ENCODE measurements around the gene ATF5.

ATF5 gene

DNA sequence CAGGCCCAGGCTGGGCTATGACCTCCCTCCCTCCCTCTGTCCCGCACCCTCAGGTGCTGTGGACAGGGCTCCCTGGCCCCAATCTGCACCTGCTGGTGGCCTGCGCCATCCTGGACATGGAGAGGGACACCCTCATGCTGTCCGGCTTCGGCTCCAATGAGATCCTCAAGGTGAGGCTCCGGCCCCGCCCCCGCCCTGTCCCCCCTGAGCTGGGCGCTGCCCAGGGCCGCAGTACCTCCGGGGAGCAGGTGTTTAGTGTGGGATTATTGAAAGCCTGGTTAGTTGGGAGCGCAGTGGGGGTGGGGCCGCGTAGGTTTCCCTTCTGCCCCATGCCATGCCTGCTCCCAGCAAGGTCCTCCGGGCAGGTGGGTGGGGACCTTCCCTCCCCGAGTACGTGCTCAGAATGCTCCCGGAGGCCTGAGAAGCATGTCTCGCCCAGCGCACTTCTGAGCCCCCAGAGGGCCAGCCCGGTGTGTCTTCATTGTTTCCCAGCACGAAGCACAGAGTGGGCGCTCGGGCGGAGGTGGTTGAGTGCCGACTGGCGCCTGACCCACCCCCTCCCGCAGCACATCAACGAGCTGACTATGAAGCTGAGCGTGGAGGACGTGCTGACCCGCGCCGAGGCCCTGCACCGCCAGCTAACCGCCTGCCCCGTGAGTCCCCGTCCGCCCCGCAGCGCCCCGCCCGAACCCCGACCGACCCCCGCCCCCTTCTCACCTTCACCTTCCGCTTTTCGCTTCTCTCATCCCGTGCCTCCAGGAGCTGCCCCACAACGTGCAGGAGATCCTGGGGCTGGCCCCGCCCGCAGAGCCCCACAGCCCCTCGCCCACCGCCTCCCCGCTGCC lies 41.1 kb upstream of the ATF5 start:
- H3K18ac ChIP-seq (ENCODE audit: low read length) = no peak overlapping the region
- H2AK5ac ChIP-seq (ENCODE audit: low read length) = no peak overlapping the region
- no peak overlapping the region for H4K5ac ChIP-seq (ENCODE audit: low read length)
- no peaks in the 10 kb centered on the region for H3K27me3 ChIP-seq (ENCODE audit: insufficient read depth, low read length, poor library complexity)
- no peak overlapping the region for H3K27ac ChIP-seq (ENCODE audit: low read depth, low read length)
- no peak overlapping the region for H2BK120ac ChIP-seq (ENCODE audit: low read depth, low read length)
- no peak overlapping the region for H3K4ac ChIP-seq (ENCODE audit: low read depth, low read length)
- no peak overlapping the region for H3K4me2 ChIP-seq (ENCODE audit: low read length)
- H3K79me1 ChIP-seq (ENCODE audit: low read length) = no peaks in the 10 kb centered on the region
- no peak overlapping the region for H2BK5ac ChIP-seq (ENCODE audit: low read length)
- no peak overlapping the region for H2BK15ac ChIP-seq (replicated peaks; ENCODE audit: low read depth)
- H3K9ac ChIP-seq (ENCODE audit: low read length) = no peak overlapping the region
- H3K23ac ChIP-seq (ENCODE audit: low read length) = no peak overlapping the region
- H3K56ac ChIP-seq (ENCODE audit: low read length) = no peak overlapping the region
- H3K4me1 ChIP-seq (ENCODE audit: control insufficient read depth, low read depth, low read length) = no peaks in the 10 kb centered on the region
- H3K36me3 ChIP-seq (ENCODE audit: control insufficient read depth, insufficient read depth, low read length) = peaks cover 4% of the 10 kb centered on the region
- no peak for DNase-seq
- no peak overlapping the region for H4K8ac ChIP-seq (ENCODE audit: low read depth, low read length)
- no peaks in the 10 kb centered on the region for H3K79me2 ChIP-seq (ENCODE audit: control insufficient read depth, insufficient read depth, low read length)
- no CpG with 5 or more reads among the region's 54 CpGs for WGBS (ENCODE audit: extremely low coverage, insufficient coverage, low lambda C conversion rate)
- no peak overlapping the region for H3K4me3 ChIP-seq (ENCODE audit: low read length)

- WGBS (ENCODE audit: extremely low coverage, insufficient coverage, low lambda C conversion rate) = no CpG with 5 or more reads among the region's 18 CpGs
- no peak for DNase-seq
Observed at GRCh38 chr19:49888510-49888824, 40.5 kb upstream of the ATF5 start.

DNA sequence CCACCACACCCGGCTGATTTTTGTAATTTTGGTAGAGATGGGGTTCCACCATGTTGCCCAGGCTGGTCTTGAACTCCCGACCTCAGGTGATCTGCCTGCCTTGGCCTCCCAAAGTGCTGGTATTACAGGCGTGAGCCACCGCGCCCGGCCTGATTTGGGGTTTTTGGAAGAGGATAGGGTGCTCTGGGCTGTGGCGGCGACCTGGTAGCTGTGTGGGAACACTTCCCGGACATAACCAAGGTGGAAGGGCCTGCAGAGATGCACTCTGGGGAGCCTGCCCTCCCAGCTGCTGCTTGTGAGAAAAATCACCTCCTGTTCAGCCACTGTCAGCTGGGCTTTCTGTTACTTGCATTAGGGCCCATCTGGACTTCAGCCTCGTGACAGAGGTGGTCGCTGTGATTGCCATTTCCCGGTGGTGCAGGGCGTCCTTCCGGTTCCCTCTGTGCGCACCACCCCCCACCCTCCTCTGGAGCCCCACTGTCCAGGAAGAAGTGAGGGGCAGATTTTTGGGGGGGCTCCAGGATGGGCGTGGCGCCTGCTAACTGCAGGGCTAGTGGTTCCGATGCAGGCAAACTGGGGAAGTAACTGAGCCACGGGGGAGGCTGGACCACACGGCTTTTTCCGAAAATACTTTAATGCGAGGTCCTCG lies 39.8 kb upstream of the ATF5 start:
- no peak overlapping the region for H3K9ac ChIP-seq (ENCODE audit: low read length)
- H3K18ac ChIP-seq (ENCODE audit: low read length) = no peak overlapping the region
- H3K27me3 ChIP-seq (ENCODE audit: insufficient read depth, low read length, poor library complexity) = no peaks in the 10 kb centered on the region
- no peak overlapping the region for H4K5ac ChIP-seq (ENCODE audit: low read length)
- H3K79me1 ChIP-seq (ENCODE audit: low read length) = no peaks in the 10 kb centered on the region
- H3K23ac ChIP-seq (ENCODE audit: low read length) = no peak overlapping the region
- H3K36me3 ChIP-seq (ENCODE audit: control insufficient read depth, insufficient read depth, low read length) = no peaks in the 10 kb centered on the region
- no peak overlapping the region for H2BK5ac ChIP-seq (ENCODE audit: low read length)
- H2BK15ac ChIP-seq (replicated peaks; ENCODE audit: low read depth) = no peak overlapping the region
- H3K4ac ChIP-seq (ENCODE audit: low read depth, low read length) = no peak overlapping the region
- H3K4me2 ChIP-seq (ENCODE audit: low read length) = no peak overlapping the region
- no peak overlapping the region for H2AK5ac ChIP-seq (ENCODE audit: low read length)
- H3K79me2 ChIP-seq (ENCODE audit: control insufficient read depth, insufficient read depth, low read length) = no peaks in the 10 kb centered on the region
- H2BK120ac ChIP-seq (ENCODE audit: low read depth, low read length) = no peak overlapping the region
- H3K4me1 ChIP-seq (ENCODE audit: control insufficient read depth, low read depth, low read length) = no peaks in the 10 kb centered on the region
- H4K8ac ChIP-seq (ENCODE audit: low read depth, low read length) = no peak overlapping the region
- no peak overlapping the region for H3K56ac ChIP-seq (ENCODE audit: low read length)
- no peak overlapping the region for H3K27ac ChIP-seq (ENCODE audit: low read depth, low read length)
- WGBS (ENCODE audit: extremely low coverage, insufficient coverage, low lambda C conversion rate) = no CpG with 5 or more reads among the region's 23 CpGs
- DNase-seq = no peak
- H3K4me3 ChIP-seq (ENCODE audit: low read length) = no peak overlapping the region

More at GRCh38 chr19:49888510-49888824, 40.5 kb upstream of the ATF5 start:
- Histone ChIP-seq H3K79me2 (ENCODE audit: control insufficient read depth, insufficient read depth, low read length) (no peaks in the 10 kb centered on the region), H3K27ac (ENCODE audit: low read depth, low read length) (no peak overlapping the region), H2BK5ac (ENCODE audit: low read length) (no peak overlapping the region), H3K27me3 (ENCODE audit: insufficient read depth, low read length, poor library complexity) (no peaks in the 10 kb centered on the region), H3K4me3 (ENCODE audit: low read length) (no peak overlapping the region), H2BK120ac (ENCODE audit: low read depth, low read length) (no peak overlapping the region), H3K56ac (ENCODE audit: low read length) (no peak overlapping the region), H3K4me1 (ENCODE audit: control insufficient read depth, low read depth, low read length) (no peaks in the 10 kb centered on the region), H3K23ac (ENCODE audit: low read length) (no peak overlapping the region), H4K8ac (ENCODE audit: low read depth, low read length) (no peak overlapping the region), H3K79me1 (ENCODE audit: low read length) (no peaks in the 10 kb centered on the region), H3K9ac (ENCODE audit: low read length) (no peak overlapping the region), H2BK15ac (replicated peaks; ENCODE audit: low read depth) (no peak overlapping the region), H3K18ac (ENCODE audit: low read length) (no peak overlapping the region), H2AK5ac (ENCODE audit: low read length) (no peak overlapping the region), H3K4ac (ENCODE audit: low read depth, low read length) (no peak overlapping the region), H4K5ac (ENCODE audit: low read length) (no peak overlapping the region), H3K4me2 (ENCODE audit: low read length) (no peak overlapping the region), H3K36me3 (ENCODE audit: control insufficient read depth, insufficient read depth, low read length) (peaks cover 2% of the 10 kb centered on the region)

DNA sequence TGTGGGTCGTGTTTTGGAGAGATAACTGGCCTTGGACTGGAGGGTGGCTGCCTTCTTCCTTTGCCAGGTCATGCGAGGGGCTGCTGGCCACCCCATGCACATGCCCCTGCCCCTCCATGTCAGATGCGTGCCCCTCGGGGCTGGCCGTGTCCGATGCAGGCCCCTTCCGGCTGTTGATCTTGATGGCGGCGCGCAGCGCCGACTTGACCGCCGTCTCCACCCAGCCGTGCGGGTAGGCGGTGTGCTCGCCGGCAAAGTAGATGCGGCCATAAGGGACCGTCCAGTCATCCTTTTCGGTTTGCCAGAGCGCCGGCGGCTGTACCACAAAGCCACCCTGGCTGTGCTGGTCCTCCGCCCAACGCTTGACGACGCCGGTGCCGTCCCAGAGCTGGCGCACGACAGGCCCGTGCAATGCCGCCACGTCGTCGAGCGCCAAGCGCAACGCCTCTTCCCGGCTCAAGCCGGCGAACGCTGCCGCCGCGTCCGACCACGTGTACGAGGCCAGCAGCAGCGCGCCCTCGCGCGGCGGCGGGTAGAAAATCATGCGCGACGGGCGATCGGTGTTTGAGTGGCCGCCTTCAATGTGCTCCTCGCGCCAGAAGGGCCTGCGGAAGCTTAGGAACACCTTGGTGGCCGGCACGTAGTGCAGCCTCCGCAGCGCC lies 39.2 kb upstream of the ATF5 start:
- Histone ChIP-seq H3K27me3 (ENCODE audit: insufficient read depth, low read length, poor library complexity) (no peaks in the 10 kb centered on the region), H4K8ac (ENCODE audit: low read depth, low read length) (no peak overlapping the region), H3K4me2 (ENCODE audit: low read length) (peak overlapping the region; percentile 59), H3K18ac (ENCODE audit: low read length) (no peak overlapping the region), H3K79me1 (ENCODE audit: low read length) (no peaks in the 10 kb centered on the region), H2BK120ac (ENCODE audit: low read depth, low read length) (no peak overlapping the region), H2AK5ac (ENCODE audit: low read length) (no peak overlapping the region), H3K36me3 (ENCODE audit: control insufficient read depth, insufficient read depth, low read length) (no peaks in the 10 kb centered on the region), H3K9ac (ENCODE audit: low read length) (peak overlapping the region; percentile 40), H2BK15ac (replicated peaks; ENCODE audit: low read depth) (no peak overlapping the region), H3K56ac (ENCODE audit: low read length) (peak overlapping the region; percentile 74), H3K4me3 (ENCODE audit: low read length) (no peak overlapping the region), H4K5ac (ENCODE audit: low read length) (no peak overlapping the region), H3K79me2 (ENCODE audit: control insufficient read depth, insufficient read depth, low read length) (no peaks in the 10 kb centered on the region), H3K4ac (ENCODE audit: low read depth, low read length) (no peak overlapping the region), H3K27ac (ENCODE audit: low read depth, low read length) (no peak overlapping the region), H2BK5ac (ENCODE audit: low read length) (no peak overlapping the region), H3K23ac (ENCODE audit: low read length) (no peak overlapping the region), H3K4me1 (ENCODE audit: control insufficient read depth, low read depth, low read length) (no peaks in the 10 kb centered on the region)
- WGBS (ENCODE audit: extremely low coverage, insufficient coverage, low lambda C conversion rate) = no CpG with 5 or more reads among the region's 71 CpGs
- peak; percentile 96 for DNase-seq

GRCh38 chr19:49890349-49891311 lies 38.4 kb upstream of the ATF5 start:
- no peak overlapping the region for H3K4me3 ChIP-seq (ENCODE audit: low read length)
- no peak overlapping the region for H4K5ac ChIP-seq (ENCODE audit: low read length)
- DNase-seq = no peak
- no peak overlapping the region for H3K4ac ChIP-seq (ENCODE audit: low read depth, low read length)
- no peaks in the 10 kb centered on the region for H3K4me1 ChIP-seq (ENCODE audit: control insufficient read depth, low read depth, low read length)
- H3K36me3 ChIP-seq (ENCODE audit: control insufficient read depth, insufficient read depth, low read length) = no peaks in the 10 kb centered on the region
- no peaks in the 10 kb centered on the region for H3K27me3 ChIP-seq (ENCODE audit: insufficient read depth, low read length, poor library complexity)
- no peak overlapping the region for H3K27ac ChIP-seq (ENCODE audit: low read depth, low read length)
- no peak overlapping the region for H2BK120ac ChIP-seq (ENCODE audit: low read depth, low read length)
- H3K56ac ChIP-seq (ENCODE audit: low read length) = peak overlapping the region; percentile 74
- H3K23ac ChIP-seq (ENCODE audit: low read length) = no peak overlapping the region
- H4K8ac ChIP-seq (ENCODE audit: low read depth, low read length) = no peak overlapping the region
- peak overlapping the region; percentile 59 for H3K4me2 ChIP-seq (ENCODE audit: low read length)
- H2BK5ac ChIP-seq (ENCODE audit: low read length) = no peak overlapping the region
- H3K79me1 ChIP-seq (ENCODE audit: low read length) = no peaks in the 10 kb centered on the region
- H2BK15ac ChIP-seq (replicated peaks; ENCODE audit: low read depth) = no peak overlapping the region
- no peaks in the 10 kb centered on the region for H3K79me2 ChIP-seq (ENCODE audit: control insufficient read depth, insufficient read depth, low read length)
- WGBS (ENCODE audit: extremely low coverage, insufficient coverage, low lambda C conversion rate) = no CpG with 5 or more reads among the region's 69 CpGs
- H3K9ac ChIP-seq (ENCODE audit: low read length) = peak overlapping the region; percentile 40
- H3K18ac ChIP-seq (ENCODE audit: low read length) = no peak overlapping the region
- H2AK5ac ChIP-seq (ENCODE audit: low read length) = no peak overlapping the region

Measured in mesendoderm (in vitro differentiated cells).